Panc1 (cell line): ENCODE measurements around the gene ASTN2. TPM values are rescaled to one million over a fixed set of nuclear protein-coding genes. Genes with fewer than 3 reads are reported as not detected.

Experiments used
- ATAC-seq: fragments of 200-7000 bp; cut with Tn5 transposase; 2 replicates; pipeline ENCODE4 v1.9.1; 2020; ENCODE audit warnings: mild to moderate bottlenecking, moderate library complexity
- BruUV-seq: library from RNA; stranded (reverse); fragments of 400-500 nt; replicated peaks from 2 replicates; lab custom pipeline; 2021; lab: Mats Ljungman, UMichigan
- CTCF ChIA-PET: fragments of 300-600 bp; sonication (Branson Sonifier 250); formaldehyde crosslinking; loops from one replicate; lab custom pipeline; 2022; ENCODE audit warnings: antibody characterized with exemption; lab: Charles Lee
- POLR2A ChIA-PET: fragments of 300-600 bp; sonication (Branson Sonifier 250); formaldehyde crosslinking; loops from one replicate; lab custom pipeline; 2022; ENCODE audit warnings: antibody characterized with exemption; lab: Charles Lee
- DNase-seq: peaks from one replicate; pipeline ENCODE4 v3.0.0-alpha.2; 2010; ENCODE audit warnings: low read depth, low spot score
- H3K27ac ChIP-seq: 2 replicates; pipeline ENCODE4 v1.5.1; 2011; ENCODE audit warnings: mild to moderate bottlenecking, low read length, inconsistent platforms
- H3K27me3 ChIP-seq: fragments of 200-500 bp; sonication (Bioruptor generic); 2 replicates; pipeline ENCODE4 v1.6.0; 2014; ENCODE audit warnings: low read length, inconsistent platforms; ENCODE audit not compliant: control insufficient read depth, insufficient read depth
- H3K36me3 ChIP-seq: fragments of 200-500 bp; sonication (Bioruptor generic); 2 replicates; pipeline ENCODE4 v1.5.1; 2014; ENCODE audit warnings: inconsistent platforms, mild to moderate bottlenecking, low read length, moderate library complexity; ENCODE audit not compliant: control insufficient read depth, insufficient read depth
- H3K4me1 ChIP-seq: 2 replicates; pipeline ENCODE4 v1.5.1; 2011; ENCODE audit warnings: inconsistent platforms, mild to moderate bottlenecking, low read length, moderate library complexity; ENCODE audit not compliant: control insufficient read depth, insufficient read depth
- H3K4me3 ChIP-seq, 2 experiments: 2 replicates each; pipeline ENCODE4 v1.5.1; 2011 to 2012; ENCODE audit warnings: low read depth in 2 of 2, low read length in 2 of 2, mild to moderate bottlenecking in 2 of 2, inconsistent platforms in 1 of 2, moderate library complexity in 1 of 2
- H3K9me3 ChIP-seq: fragments of 200-500 bp; sonication (Bioruptor generic); 2 replicates; pipeline ENCODE4 v1.5.1; 2014; ENCODE audit warnings: low read depth, mild to moderate bottlenecking, inconsistent platforms, low read length, moderate library complexity; ENCODE audit not compliant: control insufficient read depth, insufficient read depth
- CTCF ChIP-seq: fragments of 450-650 bp; IDR thresholded peaks from 2 replicates; pipeline ENCODE4 v1.5.1; 2017; ENCODE audit warnings: mild to moderate bottlenecking
- POLR2AphosphoS5 ChIP-seq: IDR thresholded peaks from 2 replicates; pipeline ENCODE4 v1.6.1; 2012; ENCODE audit warnings: mild to moderate bottlenecking, low read depth, low read length, moderate library complexity
- SIN3A ChIP-seq: IDR thresholded peaks from 2 replicates; pipeline ENCODE4 v1.6.1; 2012; ENCODE audit warnings: low read depth, mild to moderate bottlenecking, low read length, moderate library complexity, borderline replicate concordance; ENCODE audit not compliant: insufficient read depth
- TCF7L2 ChIP-seq: IDR thresholded peaks from 2 replicates; pipeline ENCODE4 v1.6.1; 2011; ENCODE audit warnings: mild to moderate bottlenecking, low read depth, low read length, inconsistent platforms
- in situ Hi-C: cut with HindIII; loops from 2 replicates; pipeline ENCODE4 v1.10.0; 2016; ENCODE audit warnings: low sequenced_read_pairs, low pct_unique_long_range_greater_than_20kb
- intact Hi-C: fragments of 100-400 bp; cut with micrococcal nuclease; formaldehyde crosslinking; loops from one replicate; pipeline ENCODE4 v1.10.0; 2022; ENCODE audit not compliant: unreplicated experiment
- total RNA-seq: library from RNA; stranded (reverse); gene quantifications from one replicate; pipeline ENCODE4 v1.2.1, GENCODE V29; 2021; ENCODE audit not compliant: unreplicated experiment
- TF ChIP-seq, protein P1 (sequence below), 2 experiments: IDR thresholded peaks; 2 replicates each; pipeline ENCODE4 v1.6.1; 2011 to 2012; ENCODE audit warnings: low read depth in 2 of 2, control low read depth in 1 of 2, low read length in 1 of 2, mild to moderate bottlenecking in 1 of 2, moderate library complexity in 1 of 2; ENCODE audit not compliant: insufficient read depth in 1 of 2

The ASTN2 gene
- total RNA-seq, 1 experiment from 2014 or later, result 3.9 TPM

DNA sequence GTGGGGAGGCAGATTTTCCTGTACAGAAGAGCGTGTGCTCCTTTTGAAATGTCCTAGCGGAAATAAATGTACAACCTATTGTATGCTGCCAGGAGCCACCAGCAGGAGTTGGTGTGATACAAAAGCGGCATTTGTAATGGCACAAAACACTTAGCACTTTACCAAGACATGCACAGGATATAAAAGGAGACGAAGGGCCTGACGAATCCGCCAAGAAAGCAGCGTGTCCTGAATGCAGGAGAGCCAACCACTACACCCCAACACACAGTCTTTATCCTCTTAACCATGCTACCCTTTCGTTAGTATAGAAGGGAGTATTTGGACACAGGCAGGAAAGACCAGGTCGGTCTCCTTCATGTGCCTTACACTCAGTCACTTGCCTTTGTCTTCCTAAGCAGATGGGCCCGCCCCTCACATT is 509.7 kb downstream of the ASTN2 start:
- H3K27me3 ChIP-seq, result no peaks in the 10 kb centered on the region
- CTCF ChIA-PET, result no interaction called here
- POLR2A ChIA-PET, result no interaction called here

DNA sequence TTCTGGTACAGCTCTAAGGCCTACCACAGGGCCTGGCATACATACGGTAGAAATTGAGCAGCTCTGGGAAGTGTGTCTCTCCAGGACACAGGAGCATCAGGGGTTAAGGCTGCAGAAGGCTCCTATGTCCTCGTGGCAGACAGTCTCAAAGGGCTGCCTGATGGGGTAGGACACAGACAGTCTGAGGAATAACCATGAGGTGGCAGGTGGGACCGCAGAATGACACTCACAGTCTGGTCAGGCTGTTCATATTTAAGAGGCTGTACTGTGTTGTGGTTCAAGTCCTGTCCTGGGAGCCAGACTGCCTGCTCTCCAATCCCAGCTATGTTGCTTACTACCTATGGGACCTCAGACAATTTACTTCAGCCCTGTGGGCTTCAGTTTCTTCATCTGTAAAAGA is 510.7 kb downstream of the ASTN2 start:
- no peak overlapping the region for H3K4me3 ChIP-seq
- intact Hi-C loops, result no loop called here
- no TSS peak for BruUV-seq

More for the DNA sequence above, 509.7 kb downstream of the ASTN2 start:
- in situ Hi-C loops (no loop called here), intact Hi-C loops (no loop called here)
- Histone ChIP-seq H3K4me1 (no peaks in the 10 kb centered on the region), H3K9me3 (no peaks in the 10 kb centered on the region), H3K27ac (no peak overlapping the region), H3K36me3 (no peaks in the 10 kb centered on the region), H3K4me3 (no peak overlapping the region)
- ATAC-seq, result no peak
- DNase-seq, result no peak
- BruUV-seq, result no TSS peak
- TF ChIP-seq SIN3A, result no peak

More for the DNA sequence above, 510.7 kb downstream of the ASTN2 start:
- no peak for ATAC-seq
- no peaks in the 10 kb centered on the region for H3K9me3 ChIP-seq
- H3K4me1 ChIP-seq, result no peaks in the 10 kb centered on the region
- TF ChIP-seq SIN3A, result no peak
- TF ChIP-seq TCF7L2, result no peak
- TF ChIP-seq CTCF, result no peak
- TF ChIP-seq POLR2AphosphoS5, result no peak
- TF ChIP-seq, protein P1, sequence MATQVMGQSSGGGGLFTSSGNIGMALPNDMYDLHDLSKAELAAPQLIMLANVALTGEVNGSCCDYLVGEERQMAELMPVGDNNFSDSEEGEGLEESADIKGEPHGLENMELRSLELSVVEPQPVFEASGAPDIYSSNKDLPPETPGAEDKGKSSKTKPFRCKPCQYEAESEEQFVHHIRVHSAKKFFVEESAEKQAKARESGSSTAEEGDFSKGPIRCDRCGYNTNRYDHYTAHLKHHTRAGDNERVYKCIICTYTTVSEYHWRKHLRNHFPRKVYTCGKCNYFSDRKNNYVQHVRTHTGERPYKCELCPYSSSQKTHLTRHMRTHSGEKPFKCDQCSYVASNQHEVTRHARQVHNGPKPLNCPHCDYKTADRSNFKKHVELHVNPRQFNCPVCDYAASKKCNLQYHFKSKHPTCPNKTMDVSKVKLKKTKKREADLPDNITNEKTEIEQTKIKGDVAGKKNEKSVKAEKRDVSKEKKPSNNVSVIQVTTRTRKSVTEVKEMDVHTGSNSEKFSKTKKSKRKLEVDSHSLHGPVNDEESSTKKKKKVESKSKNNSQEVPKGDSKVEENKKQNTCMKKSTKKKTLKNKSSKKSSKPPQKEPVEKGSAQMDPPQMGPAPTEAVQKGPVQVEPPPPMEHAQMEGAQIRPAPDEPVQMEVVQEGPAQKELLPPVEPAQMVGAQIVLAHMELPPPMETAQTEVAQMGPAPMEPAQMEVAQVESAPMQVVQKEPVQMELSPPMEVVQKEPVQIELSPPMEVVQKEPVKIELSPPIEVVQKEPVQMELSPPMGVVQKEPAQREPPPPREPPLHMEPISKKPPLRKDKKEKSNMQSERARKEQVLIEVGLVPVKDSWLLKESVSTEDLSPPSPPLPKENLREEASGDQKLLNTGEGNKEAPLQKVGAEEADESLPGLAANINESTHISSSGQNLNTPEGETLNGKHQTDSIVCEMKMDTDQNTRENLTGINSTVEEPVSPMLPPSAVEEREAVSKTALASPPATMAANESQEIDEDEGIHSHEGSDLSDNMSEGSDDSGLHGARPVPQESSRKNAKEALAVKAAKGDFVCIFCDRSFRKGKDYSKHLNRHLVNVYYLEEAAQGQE (IDR thresholded peaks at IDR 0.05; ENCODE audit: insufficient read depth in 1 of 2, low read depth in 2 of 2, low read length in 1 of 2), result no peak
- CTCF ChIA-PET, result no interaction called here
- no peak overlapping the region for H3K27ac ChIP-seq
- no peaks in the 10 kb centered on the region for H3K27me3 ChIP-seq
- in situ Hi-C loops, result no loop called here
- DNase-seq, result no peak
- POLR2A ChIA-PET, result no interaction called here
- no peaks in the 10 kb centered on the region for H3K36me3 ChIP-seq
